Esophagus squamous epithelium (tissue), 4 donors: ENCODE results near the gene TP53I13.

ENCODE experiments used
- POLR2A ChIP-seq, 4 donors: fragments of 450-650 bp; IDR thresholded peaks; one replicate each; pipeline ENCODE4 v1.6.1; 2017; ENCODE audit warnings: antibody characterized with exemption in 4 of 4, mild to moderate bottlenecking in 4 of 4, moderate library complexity in 3 of 4
- TF ChIP-seq, protein P1 (sequence below), 6 experiments: fragments of 450-650 bp in 4 of 6; fragments of 200-600 bp in 2 of 6; sonication (generic) in 2 of 6; IDR thresholded peaks; one replicate each; pipeline ENCODE4 v1.5.1; 2016 to 2019; ENCODE audit warnings: antibody characterized with exemption in 6 of 6, mild to moderate bottlenecking in 4 of 6, moderate library complexity in 4 of 6

DNA sequence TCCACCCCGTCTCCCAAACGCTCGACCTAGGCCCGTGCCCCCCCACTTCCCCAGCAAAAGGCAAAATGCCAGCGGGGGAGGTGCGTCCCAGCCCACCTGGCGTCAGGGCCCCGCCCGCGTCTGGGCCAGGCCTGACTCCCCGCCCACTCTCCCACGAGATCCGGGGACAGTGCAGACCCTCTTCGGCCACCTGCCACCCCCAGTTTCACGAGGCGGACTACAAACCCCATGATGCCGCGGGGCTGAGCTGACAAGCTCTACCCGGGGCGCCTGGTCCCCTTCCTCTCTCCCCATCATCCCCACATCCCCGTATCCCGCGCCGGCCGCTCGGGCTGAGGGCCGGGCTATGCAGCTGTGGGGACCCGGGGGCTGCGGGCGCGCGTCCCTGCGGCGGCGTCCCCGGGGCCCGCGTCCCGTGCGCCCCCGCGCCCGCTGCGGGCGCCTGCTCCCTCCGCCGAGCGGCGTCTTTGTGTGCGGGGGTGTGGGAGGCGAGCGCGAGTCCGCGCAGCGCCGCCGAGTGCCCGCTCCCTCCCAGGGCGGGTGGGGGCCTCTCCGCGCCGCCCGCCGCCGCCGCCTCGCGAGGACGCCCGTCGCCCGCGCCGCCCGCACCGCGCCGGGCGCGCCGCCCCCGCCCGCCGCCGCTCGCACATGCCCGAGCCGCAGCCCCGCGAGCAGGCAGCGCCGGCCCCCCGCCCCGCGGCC is 24.5 kb downstream of the TP53I13 start, which contains the start of gene ANKRD13B:
- TF ChIP-seq, protein P1, sequence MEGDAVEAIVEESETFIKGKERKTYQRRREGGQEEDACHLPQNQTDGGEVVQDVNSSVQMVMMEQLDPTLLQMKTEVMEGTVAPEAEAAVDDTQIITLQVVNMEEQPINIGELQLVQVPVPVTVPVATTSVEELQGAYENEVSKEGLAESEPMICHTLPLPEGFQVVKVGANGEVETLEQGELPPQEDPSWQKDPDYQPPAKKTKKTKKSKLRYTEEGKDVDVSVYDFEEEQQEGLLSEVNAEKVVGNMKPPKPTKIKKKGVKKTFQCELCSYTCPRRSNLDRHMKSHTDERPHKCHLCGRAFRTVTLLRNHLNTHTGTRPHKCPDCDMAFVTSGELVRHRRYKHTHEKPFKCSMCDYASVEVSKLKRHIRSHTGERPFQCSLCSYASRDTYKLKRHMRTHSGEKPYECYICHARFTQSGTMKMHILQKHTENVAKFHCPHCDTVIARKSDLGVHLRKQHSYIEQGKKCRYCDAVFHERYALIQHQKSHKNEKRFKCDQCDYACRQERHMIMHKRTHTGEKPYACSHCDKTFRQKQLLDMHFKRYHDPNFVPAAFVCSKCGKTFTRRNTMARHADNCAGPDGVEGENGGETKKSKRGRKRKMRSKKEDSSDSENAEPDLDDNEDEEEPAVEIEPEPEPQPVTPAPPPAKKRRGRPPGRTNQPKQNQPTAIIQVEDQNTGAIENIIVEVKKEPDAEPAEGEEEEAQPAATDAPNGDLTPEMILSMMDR (IDR thresholded peaks at IDR 0.05), result no peak
- TF ChIP-seq POLR2A (IDR thresholded peaks at IDR 0.05), result no peak
